Measurements from ENCODE around the gene DOC2B. TPM values are rescaled to one million over a fixed set of nuclear protein-coding genes. Genes with fewer than 3 reads are reported as not detected.
"Not testable (repeated sequence)": the region's sequence is repeated elsewhere in the genome, so short reads cannot be mapped to it uniquely, and the experiment has no call there.

The DOC2B gene
- total RNA-seq, 1 donor from 2014 or later = 35.1 TPM

GRCh38 chr17:118339-118917 is 63.0 kb downstream of the DOC2B start:
- DNase-seq (ENCODE audit: low spot score in 2 of 2); FAIRE-seq: not testable (repeated sequence)

GRCh38 chr17:113111-113510 is 68.3 kb downstream of the DOC2B start:
- not testable (repeated sequence) for DNase-seq (ENCODE audit: low spot score in 2 of 2); FAIRE-seq

Other genes starting within 250 kb of the DOC2B start
- gene SCGB1C2, start 44.1 kb downstream of the DOC2B start, total RNA-seq = not detected
- 3.3 TPM for gene RPH3AL, start 171.2 kb upstream of the DOC2B start, total RNA-seq